ENCODE results near the gene PPFIA2.

DNA sequence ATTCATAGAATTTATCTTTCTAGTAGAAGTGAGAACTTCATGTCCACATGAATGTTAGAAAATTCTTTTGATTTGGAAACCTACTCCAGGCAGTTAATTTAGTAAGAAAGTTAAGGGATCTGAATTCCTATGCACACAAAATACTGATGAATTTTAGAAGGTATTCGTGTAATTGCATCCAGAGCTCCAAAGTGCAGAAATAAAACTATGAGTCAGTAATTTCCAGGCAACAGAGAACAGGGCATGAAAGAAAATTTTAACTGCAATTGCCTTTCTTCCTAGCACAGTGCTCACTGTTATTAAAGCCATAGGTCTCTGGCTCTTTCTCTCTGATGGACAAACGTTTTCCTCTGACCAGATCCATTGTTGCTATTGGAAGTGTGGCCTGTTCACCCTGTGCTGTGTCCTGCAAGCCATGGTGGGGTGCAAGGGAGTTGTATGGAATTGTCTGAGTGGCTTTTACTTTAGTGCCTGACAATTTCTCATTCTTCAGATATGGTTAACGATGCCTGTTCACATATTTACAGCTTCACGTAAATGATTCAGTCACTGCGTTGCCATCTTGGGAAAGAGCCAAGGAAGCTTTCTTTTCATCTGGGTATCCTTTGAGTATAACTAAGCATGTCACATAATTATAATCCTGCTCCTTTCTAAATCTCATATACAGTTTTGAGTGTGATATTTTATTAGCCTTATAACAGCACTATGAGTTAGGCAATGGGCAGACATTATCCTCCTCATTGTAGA lies 536.1 kb downstream of the PPFIA2 start:
- TF ChIP-seq POLR2A (IDR thresholded peaks at IDR 0.05; ENCODE audit: low read depth, low read length) = no peak
- no peak for TF ChIP-seq POLR2AphosphoS5 (IDR thresholded peaks at IDR 0.05; ENCODE audit: low read depth, low read length)

Measured in GM12892 (cell line).